NCI-H2196 treated with DMSO at 0.1 percent for 48 hours (cell line): Measurements from ENCODE around the gene PHLDA3.

Experiments used
- DNase-seq: peaks from one replicate; lab custom pipeline; 2025; ENCODE audit not compliant: unreplicated experiment; lab: John Stamatoyannopoulos, UW

PHLDA3 gene

GRCh38 chr1:201468844-201469644 is at the start of gene PHLDA3:
TSS of gene PHLDA3 (minus strand) at chr1:201469188. CDS start at chr1:201468786, 402 bp downstream.
- no peak for DNase-seq

- no peak for DNase-seq
Observed at GRCh38 chr1:201518071-201518470, 49.1 kb upstream of the PHLDA3 start.

GRCh38 chr1:201517631-201518030 is 48.6 kb upstream of the PHLDA3 start:
- DNase-seq: no peak

- no peak for DNase-seq
Observed at GRCh38 chr1:201516511-201517127, 47.6 kb upstream of the PHLDA3 start.

GRCh38 chr1:201515895-201516294 is 46.9 kb upstream of the PHLDA3 start:
- DNase-seq: no peak

- DNase-seq: no peak
Observed at GRCh38 chr1:201515062-201515750, 46.2 kb upstream of the PHLDA3 start.

GRCh38 chr1:201514466-201514865 is 45.5 kb upstream of the PHLDA3 start:
- DNase-seq: no peak

GRCh38 chr1:201513498-201514243 is 44.7 kb upstream of the PHLDA3 start:
- no peak for DNase-seq

- DNase-seq: no peak
Observed at GRCh38 chr1:201511941-201512539, 43.1 kb upstream of the PHLDA3 start.

GRCh38 chr1:201511396-201511940 is 42.5 kb upstream of the PHLDA3 start:
- no peak for DNase-seq

GRCh38 chr1:201510734-201511133 is 41.7 kb upstream of the PHLDA3 start:
- no peak for DNase-seq

GRCh38 chr1:201509601-201510374 is 40.8 kb upstream of the PHLDA3 start:
- no peak for DNase-seq

- no peak for DNase-seq
Observed at GRCh38 chr1:201508809-201509208, 39.8 kb upstream of the PHLDA3 start.

- no peak for DNase-seq
Observed at GRCh38 chr1:201507360-201507675, 38.3 kb upstream of the PHLDA3 start.

GRCh38 chr1:201506557-201507359 is 37.8 kb upstream of the PHLDA3 start, which contains the start of gene CSRP1:
TSS of gene CSRP1 (minus strand) at chr1:201507123. CDS start at chr1:201496303, 10,820 bp downstream.
- DNase-seq: peak; percentile 79

GRCh38 chr1:201506092-201506491 is 37.1 kb upstream of the PHLDA3 start:
- no peak for DNase-seq

- DNase-seq: peak; percentile 53
Observed at GRCh38 chr1:201505503-201505890, 36.5 kb upstream of the PHLDA3 start.

GRCh38 chr1:201504799-201505502 is 36.0 kb upstream of the PHLDA3 start:
- DNase-seq: peak; percentile 46
